DMS79 treated with DMSO at 0.1 percent for 48 hours (cell line): Measurements from ENCODE around the gene DENND2C.

Experiments used
- DNase-seq: peaks from one replicate; lab custom pipeline; 2025; lab: John Stamatoyannopoulos, UW

DENND2C gene

GRCh38 chr1:114545796-114546195 lies 124.1 kb downstream of the DENND2C start:
- DNase-seq, result no peak

GRCh38 chr1:114545315-114545714 lies 124.5 kb downstream of the DENND2C start:
- no peak for DNase-seq

- DNase-seq, result no peak
These were observed 129.0 kb downstream of the DENND2C start for GRCh38 chr1:114540821-114541220.

- DNase-seq, result no peak
These were observed 129.6 kb downstream of the DENND2C start for GRCh38 chr1:114540272-114540671.

GRCh38 chr1:114536043-114536442 lies 133.8 kb downstream of the DENND2C start:
- no peak for DNase-seq

GRCh38 chr1:114535401-114535800 lies 134.4 kb downstream of the DENND2C start:
- no peak for DNase-seq
